AG08395 (cell line): Measurements from ENCODE around the gene SENP7.
"Not testable (repeated sequence)": the region's sequence is repeated elsewhere in the genome, so short reads cannot be mapped to it uniquely, and the experiment has no call there.

Experiments
- DNase-seq: peaks from one replicate; pipeline ENCODE4 v3.0.0; 2012; ENCODE audit warnings: mixed read lengths, low spot score

Gene SENP7

DNA sequence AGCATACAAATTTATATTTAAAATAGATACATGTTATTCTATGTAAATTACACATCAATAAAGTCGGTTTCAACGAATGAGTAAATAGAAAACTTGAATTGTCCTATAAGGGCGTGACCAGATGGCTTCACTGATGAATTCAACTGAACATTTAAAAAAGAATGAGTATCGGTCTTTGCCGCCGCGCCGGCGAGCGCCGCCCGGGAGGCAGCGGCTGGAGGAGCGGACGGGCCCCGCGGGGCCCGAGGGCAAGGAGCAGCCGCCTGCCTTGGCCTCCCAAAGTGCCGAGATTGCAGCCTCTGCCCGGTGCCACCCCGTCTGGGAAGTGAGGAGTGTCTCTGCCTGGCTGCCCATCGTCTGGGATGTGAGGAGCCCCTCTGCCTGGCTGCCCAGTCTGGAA lies 74.4 kb downstream of the SENP7 start:
- DNase-seq, result not testable (repeated sequence)

DNA sequence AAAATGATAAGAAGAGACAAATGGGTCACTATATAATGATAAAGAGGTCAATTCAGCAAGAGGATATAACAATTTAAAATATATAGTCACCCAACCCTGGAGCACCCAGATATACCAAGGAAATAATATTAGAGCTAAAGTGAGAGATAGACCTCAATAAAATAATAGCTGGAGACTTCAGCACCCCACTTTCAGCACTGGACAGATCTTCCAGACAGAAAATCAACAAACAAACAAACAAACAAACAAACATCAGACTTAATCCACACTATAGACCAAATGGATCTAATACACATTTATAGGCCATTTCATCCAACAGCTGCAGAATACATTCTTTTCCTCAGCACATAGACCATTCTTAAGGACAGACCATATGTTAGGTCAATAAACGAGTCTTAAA lies 79.4 kb downstream of the SENP7 start:
- DNase-seq, result no peak

DNA sequence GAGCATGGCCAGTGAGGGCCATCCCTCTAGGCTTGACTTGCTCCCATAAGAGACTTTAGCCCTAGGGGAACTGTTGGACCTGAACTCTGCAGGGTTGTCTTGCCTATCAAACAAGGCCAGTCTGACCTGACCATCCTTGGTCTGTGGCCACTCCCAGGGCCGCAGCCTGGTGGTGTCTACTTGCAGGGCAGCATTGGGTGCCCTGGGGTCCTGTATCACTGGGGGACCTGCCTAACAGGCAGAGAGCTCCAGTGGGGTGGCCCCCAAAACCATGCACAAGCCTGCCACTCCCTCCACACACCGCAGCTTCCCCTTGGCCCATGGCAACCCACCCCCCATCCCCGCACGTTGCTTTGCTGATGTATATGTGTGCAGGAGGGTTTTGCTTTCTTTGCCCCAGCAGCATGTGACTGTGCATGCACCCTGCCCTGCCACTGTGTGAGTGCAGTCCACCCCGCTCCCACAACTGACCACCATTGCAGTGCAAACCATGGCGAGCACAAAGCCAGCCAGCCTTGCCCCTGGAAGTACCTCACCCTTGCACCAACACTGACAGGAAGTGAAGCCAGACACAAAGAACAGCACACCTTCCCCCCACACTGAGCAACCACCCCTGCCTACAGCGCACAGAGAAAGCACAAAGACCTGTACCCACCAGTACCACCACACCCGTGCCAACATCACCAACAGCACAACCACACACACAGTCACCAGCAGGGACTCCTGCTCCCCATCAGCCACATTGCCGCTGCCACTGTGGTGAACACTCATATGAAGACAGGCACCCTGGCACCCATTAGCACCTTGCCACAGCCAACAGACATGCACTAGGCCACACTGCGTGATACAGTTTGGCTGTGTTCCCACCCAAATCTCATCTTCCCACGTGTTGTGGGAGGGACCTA lies 88.8 kb downstream of the SENP7 start:
- DNase-seq, result no peak

DNA sequence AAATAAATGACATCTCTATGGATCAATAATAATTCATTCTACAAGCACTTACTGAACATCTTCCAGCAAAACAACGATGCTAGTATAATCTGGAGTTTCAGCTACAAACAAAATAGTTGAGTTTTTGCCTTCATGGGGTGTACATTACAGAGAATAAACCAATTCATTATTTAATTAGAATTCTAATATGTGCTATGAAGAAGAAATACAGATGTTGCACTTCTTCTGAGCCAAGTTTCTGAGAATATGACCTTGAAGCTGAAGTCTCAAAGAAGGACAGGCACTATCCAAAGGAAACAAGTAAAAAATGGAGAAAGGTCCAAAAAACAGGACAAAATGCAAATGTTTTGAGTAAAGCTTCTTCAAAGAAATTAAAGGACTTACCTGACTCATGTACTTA lies 94.2 kb downstream of the SENP7 start:
- no peak for DNase-seq

DNA sequence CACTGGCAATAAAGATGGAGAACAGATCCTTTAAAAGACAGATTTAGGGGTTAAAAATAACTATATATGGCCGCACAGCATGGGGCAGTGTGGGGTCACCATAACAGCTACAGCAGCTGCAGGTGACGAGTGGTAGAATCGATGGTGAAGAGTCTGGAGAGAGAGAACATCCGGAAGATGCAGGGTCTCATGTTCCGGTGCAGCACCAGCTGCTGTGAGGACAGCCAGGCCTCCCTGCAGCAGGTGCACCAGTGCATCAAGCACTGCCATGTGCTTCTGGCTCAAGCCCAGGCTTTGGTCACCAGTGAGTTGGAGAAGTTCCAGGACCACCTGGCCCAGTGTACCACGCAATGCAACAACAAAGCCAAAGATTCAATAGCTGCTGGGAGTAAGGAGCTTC lies 98.9 kb downstream of the SENP7 start:
- DNase-seq, result no peak

DNA sequence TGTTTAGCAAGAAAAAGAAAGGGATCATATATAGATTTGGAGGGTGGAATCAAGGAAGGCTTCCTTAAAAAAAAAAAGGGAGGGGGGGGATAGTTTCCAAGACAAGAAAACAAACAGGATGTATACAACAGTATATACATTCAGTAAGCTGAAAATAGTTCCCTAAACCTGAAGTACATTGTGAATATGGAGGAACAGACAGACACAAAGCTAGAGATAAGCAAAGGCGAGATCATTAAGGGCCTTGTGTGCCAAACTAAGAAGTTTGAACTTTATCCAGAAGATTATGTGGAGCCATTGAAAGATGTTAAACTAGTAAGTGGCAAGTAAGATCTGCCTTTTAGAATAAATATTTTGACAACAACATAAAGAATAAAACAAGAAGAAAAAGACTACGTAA lies 99.4 kb downstream of the SENP7 start:
- no peak for DNase-seq

DNA sequence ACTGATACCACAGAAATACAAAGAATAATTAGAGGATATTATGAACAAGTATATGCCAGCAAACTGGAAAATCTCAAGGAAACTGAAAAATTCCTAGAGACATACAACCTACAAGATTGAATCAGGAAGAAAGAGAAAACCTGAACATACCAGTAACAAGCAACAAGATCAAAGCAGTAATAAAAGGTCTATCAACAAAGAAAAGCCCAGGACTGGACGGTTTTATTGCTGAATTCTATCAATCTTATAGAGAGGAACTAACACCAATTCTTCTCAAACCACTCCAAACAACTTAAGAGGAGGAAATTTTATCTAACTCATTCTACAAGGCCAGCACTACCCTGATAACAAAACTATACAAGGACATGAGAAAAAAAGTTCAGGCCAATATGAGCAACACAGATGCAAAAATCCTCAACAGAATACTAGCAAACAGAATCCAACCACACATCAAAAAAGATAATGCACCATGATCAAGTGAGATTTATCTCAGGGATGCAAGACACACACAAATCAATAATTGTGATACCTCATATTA lies 121.5 kb downstream of the SENP7 start:
- no peak for DNase-seq

DNA sequence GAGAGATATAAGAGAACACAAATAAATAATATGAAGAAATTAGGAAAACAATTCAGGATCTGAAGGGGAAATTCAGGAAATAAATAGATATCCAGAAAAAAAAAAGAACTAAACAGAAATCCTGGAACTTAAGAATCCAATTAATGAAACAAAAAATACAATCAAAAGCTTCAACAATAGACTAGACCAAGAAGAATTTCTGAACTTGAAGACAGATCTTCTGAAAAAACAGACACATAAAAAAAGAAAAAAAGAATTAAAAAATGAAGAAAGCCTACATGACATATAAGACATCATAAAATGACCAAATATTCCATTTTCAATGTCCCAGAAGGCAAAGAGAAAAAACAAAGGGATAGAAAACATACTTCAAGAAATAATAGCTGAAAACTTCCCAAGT lies 124.3 kb downstream of the SENP7 start:
- DNase-seq, result no peak

DNA sequence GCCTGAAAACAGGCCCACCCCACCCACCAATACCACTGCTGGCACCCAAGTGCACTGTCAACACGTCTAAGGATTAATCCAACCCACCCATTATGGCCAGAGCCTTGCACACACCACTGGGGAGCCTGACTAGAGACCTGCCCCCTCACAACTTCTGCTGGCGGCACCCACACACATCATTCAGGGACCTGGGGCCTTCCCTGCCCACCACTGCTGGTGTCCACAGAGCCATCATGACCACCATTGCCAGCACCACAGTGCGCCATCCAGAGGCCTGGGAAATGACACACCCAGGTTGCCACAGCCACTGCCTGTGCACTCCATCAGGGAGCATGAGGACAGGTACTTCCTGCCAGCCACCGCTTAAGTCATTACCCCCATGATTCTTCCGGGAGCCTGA lies 125.7 kb downstream of the SENP7 start:
- no peak for DNase-seq

DNA sequence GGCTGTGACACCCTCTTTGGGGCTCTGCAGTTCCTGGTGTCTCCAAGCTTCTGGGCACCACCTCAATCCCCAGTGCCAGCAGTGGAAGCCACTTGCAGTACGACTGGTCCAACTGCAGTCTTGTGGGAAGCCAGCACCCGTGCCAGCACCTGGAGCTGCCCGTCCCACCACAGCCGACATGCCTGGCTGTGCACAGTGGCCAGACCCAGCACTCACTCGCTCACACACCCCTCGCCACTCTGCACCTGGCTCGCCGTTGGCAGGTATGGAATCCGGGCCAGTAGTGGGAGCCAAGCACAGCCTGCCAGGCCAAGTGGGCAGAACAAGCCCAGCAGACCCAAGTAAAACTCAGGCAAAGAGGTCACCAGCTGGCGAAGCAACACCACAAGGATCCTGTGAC lies 128.6 kb downstream of the SENP7 start:
- no peak for DNase-seq

DNA sequence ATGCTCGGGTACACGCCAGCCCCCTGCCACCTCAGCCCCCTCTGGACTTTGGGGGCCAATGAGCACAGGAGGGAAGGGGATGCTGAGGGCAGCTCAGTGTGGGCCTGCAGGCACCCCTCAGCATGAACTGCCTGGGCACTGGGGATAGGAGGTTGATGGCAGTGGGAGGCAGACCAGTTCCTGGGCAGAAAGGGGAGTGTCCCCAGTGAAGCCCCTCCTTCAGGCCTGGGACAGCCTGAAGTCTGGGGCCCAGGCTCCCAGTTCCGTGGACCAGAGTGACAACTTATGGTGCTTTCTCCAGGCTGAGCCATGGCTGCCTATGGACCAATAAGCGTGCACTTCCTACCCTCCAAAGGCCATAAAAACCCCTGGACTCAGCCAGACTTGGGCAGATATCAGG lies 129.4 kb downstream of the SENP7 start:
- no peak for DNase-seq

DNA sequence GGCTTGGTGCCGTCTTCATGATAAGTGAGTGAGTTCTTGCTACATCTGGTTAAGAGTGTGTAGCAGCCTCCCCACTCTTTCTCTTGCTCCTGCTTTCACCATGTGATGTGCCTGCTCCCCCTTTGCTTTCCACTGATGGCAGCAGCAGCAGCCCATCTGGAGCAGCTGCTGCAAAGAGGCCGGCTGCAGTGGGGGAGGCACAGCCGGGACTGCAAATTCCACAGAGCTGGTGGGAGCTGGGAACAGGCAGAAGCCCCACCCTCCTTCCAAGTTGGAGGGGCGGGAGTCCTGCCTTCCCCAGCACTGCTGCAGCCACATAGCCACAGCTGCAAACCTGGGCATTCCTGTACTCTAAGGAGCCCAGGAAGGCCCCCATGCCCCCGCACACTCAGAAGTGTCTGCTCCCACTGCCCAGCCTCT lies 129.8 kb downstream of the SENP7 start:
- DNase-seq, result no peak

DNA sequence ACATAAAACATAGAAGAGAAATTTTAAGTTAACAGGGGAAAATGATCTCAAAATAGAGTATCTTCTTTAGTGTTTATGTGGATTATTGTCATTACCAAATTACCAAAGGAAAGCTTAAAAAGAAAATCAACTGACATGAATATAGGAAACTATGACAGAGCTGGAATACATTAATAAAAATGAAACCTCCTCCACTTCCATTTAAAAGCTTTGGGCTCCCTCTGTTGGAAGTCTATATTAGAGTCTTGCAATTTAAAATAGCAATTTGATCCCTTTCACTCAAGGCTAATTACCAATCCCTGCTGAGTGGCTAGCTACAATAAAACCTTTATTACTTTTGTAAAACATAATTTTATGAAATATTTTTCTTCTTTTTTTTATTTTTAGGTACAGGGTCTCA lies 131.2 kb downstream of the SENP7 start:
- DNase-seq, result peak; percentile 30

DNA sequence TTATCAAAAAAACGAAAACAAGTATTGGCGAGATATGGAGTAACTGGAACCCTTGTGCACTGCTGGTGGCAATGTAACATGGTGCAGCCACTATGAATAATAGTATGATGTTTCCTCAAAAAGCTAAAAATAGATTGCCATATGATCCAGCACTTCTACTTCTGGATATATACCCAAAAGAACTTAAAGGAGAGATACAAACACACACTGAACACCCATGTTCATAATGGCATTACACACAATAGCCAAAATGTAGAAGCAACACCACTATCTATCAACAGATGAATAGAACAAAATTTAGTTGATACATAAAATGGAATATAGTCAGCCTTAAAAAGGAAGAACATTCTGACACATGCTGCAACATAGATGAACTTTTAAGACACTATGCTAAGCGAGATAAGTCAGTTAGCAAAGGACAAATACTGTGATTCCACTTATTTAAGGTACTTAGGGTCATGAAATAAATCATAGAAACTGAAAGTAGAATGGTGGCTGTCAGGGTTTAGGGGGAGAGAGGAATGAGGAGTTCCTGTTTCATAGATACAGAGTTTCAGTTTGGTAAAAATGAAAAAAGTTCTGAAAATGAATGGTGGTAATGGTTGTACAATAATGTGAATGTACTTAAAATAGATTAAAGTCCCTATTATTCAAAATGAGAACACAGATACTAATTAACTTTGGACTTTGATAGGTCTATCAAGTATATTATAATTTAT lies 133.2 kb downstream of the SENP7 start:
- no peak for DNase-seq

DNA sequence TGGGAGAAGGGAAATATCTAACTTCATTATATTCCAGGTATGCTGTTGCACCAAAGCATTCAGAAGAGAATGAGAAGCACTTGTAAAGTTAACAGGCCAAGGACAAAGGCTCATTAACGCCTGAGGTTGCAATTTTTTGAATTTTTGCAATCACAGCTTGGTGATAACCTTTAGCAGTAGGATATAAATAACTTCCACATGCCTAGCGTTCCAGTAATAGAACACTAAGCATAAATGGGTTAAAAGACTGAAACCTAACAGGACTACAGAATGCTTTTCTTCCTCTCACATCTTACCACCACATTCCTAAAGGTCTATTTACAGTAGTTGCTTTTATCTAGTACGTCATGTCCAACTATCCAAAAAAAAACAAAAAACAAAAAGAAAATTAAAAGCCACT lies 135.2 kb downstream of the SENP7 start:
- DNase-seq, result no peak

DNA sequence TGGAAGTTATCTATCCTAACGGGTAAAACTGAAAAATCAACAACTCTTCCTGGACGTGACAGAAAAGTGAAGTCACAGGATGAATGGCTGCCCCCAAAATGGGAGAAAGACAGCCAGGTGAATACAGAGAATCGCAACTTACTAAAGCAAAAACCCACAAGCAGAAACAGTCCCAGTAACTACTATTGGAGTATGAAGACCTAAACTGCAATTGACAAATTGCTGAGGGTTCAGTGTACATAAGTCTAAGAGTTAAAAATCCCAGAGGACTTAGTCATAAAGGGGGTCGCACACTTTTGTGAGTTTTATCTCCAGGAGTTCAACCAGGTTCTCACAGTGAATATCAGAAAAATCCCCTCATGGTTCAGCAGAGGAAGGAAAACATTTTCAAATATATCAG lies 135.8 kb downstream of the SENP7 start:
- DNase-seq, result no peak

DNA sequence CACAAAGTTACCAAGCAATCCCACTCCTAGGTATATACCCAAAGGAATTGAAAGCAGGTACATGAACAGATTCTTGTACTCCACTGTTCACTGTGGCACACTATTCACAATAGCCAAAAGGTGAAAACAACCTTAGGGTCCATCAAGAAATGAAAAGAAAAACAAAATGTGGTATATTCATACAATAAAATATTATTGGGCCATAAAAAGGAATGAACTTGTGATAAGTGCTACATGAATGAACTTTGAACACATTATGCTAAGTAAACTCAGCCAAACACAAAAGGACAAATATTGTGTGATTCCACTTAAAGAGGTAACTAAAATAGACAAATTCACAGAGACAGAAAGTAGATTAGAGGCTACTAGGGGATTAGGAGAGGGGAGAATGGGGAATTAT lies 137.4 kb downstream of the SENP7 start:
- no peak for DNase-seq

DNA sequence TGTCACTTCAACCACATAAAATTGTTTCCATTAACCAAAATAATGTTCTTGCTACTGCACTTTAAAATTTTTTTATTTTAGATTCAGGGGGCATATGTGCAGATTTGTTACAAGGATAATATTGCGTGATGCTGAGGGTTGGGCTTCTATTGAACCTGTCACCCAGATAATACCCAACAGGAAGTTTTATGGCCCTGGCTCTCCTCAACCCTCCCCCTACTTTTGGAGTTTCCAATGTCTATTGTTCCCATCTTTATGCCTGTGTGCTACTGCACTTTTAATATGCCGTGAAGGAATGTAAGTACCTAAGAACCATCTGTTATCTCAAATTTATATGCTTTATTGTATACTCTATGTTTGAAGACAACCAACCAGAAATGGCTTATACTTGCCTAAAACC lies 150.6 kb downstream of the SENP7 start:
- DNase-seq, result no peak

DNA sequence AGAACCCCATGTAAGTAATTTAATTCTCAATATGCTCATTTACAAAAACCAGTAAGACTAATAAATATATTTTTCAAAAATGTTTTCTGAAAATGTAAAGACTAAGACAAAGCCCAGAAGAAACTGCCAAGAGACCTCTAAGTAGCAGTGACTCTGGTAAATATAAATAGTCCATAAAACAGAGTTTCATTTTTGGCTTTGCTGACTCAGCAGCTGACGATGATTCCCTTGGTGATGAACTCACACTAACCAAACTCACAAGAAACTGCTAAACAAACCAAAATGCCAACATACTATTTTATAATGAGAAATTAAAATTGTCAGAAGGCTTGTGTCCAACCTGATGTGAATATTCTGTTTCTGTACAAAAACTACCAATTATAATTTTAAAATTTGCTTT lies 161.2 kb downstream of the SENP7 start:
- DNase-seq, result no peak

DNA sequence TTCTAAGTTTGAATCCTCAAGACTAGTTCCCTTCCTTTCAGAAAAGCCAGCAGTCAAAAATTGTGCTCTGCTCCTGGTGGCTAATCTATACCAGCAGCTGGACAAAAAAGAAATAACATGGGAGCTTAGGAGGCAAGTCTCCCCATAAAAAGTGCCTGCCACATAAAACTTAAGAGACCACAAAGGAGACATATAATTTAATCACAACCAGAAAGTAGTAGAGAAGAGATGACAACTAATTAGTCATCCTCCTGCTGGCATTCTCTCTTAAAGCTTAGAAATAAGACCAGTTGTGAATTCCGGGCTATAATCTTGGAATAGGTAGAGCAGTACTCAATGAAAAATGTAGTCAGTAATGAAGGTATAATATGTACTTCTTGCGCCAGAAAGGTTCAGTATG lies 172.4 kb downstream of the SENP7 start:
- no peak for DNase-seq

DNA sequence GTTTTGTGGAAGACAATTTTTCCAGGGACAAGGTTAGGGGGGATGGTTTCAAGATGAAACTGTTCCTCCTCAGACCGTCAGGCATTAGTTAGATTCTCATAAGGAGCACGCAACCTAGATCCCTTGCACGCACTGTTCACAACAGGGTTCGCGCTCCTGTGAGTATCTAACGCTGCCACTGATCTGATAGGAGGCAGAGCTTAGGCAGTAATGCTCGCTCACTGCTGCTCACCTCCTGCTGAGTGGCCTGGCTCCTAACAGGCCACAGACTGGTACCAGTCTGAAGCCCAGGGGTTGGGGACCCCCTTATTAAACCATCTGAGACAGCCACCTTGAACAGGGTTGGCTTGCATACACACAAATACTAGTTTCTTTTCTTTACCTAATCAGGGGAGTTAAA lies 179.1 kb downstream of the SENP7 start:
- no peak for DNase-seq

DNA sequence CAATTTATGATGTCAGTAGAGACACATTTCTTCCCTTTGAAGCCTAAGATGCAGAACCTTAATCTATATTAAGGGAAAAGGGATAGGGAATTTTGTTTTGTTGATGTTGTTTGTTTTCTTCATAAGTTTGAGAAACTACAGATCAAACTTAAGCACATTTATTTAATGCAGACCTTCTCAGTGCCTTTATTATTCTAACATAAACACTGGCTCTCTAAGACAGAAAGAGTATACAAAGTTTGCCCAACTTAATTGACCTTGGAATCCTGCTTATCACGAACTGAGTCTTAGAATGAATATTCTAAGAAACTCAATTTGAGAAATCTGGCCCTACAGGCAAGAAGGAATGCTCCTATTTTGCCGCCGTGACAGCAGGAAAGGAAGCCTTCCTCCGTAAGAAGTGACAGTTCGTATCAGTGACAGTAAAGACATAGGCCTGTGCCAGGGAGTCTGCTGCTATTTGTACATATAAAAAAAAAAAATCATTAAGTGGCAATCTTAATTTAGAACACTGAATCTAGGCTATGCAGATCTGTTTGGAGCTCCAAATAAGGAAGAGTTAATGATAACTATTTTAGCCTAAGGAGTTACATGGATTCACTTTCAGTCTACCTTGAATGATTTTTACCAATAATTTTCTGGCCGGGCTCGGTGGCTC lies 183.9 kb downstream of the SENP7 start:
- DNase-seq, result no peak
